T1000 (cell line): ENCODE measurements around the gene ANKZF1.

Source experiments
- DNase-seq: peaks from one replicate; lab custom pipeline; 2025; ENCODE audit warnings: mixed read lengths; lab: John Stamatoyannopoulos, UW

The ANKZF1 gene

GRCh38 chr2:219282943-219283581 lies 53.5 kb downstream of the ANKZF1 start:
- DNase-seq = no peak

GRCh38 chr2:219284501-219285372 lies 55.1 kb downstream of the ANKZF1 start:
- DNase-seq = no peak

GRCh38 chr2:219285373-219285735 lies 55.7 kb downstream of the ANKZF1 start:
- no peak for DNase-seq

- no peak for DNase-seq
These were observed 56.4 kb downstream of the ANKZF1 start for GRCh38 chr2:219285894-219286425.
